Astrocyte (in vitro differentiated cells and primary cell): Measurements from ENCODE around the gene VPS41.

Experiments
- EZH2 ChIP-seq: IDR thresholded peaks from 2 replicates; pipeline ENCODE4 v1.6.1; 2012; ENCODE audit warnings: mild to moderate bottlenecking, low read length, inconsistent platforms; ENCODE audit not compliant: insufficient read depth
- TF ChIP-seq, protein P1 (sequence below): IDR thresholded peaks from 2 replicates; pipeline ENCODE4 v1.5.1; 2011; ENCODE audit warnings: low read depth, mild to moderate bottlenecking, inconsistent platforms, low read length, moderate library complexity; ENCODE audit not compliant: insufficient read depth

DNA sequence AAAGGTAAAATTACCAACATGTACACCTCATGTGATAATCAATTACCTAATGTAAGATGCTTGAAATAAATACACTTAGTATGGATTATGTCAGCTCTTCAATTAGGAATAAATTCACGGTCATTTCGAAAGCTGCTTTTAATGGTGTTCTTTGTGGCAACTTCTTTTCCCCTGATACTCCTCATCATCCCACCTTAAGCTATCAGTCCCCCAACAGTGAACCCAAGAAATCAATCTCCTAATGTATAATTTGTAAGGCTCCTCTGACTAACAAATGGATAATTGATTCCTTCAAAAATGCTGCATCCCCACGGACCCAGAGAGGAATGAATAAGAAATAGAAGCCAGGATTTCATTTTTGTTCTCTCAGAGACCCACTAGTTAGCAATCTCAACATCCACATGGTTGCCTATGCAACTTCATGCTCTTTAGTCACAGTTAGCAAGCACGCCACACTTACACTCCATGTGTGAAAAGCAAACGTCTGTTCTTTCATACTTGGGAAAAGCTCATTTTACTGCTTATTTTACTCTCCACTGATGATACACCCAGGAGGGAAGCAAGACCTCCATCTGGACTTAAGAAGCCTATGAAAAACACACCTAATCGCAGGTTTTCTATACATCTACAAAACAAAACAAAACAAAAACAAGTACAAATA lies 70.1 kb downstream of the VPS41 start:
- TF ChIP-seq, protein P1, sequence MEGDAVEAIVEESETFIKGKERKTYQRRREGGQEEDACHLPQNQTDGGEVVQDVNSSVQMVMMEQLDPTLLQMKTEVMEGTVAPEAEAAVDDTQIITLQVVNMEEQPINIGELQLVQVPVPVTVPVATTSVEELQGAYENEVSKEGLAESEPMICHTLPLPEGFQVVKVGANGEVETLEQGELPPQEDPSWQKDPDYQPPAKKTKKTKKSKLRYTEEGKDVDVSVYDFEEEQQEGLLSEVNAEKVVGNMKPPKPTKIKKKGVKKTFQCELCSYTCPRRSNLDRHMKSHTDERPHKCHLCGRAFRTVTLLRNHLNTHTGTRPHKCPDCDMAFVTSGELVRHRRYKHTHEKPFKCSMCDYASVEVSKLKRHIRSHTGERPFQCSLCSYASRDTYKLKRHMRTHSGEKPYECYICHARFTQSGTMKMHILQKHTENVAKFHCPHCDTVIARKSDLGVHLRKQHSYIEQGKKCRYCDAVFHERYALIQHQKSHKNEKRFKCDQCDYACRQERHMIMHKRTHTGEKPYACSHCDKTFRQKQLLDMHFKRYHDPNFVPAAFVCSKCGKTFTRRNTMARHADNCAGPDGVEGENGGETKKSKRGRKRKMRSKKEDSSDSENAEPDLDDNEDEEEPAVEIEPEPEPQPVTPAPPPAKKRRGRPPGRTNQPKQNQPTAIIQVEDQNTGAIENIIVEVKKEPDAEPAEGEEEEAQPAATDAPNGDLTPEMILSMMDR: no peak
- no peak for TF ChIP-seq EZH2
